A549 (cell line): Measurements from ENCODE around the gene PRDM10. TPM values are rescaled to one million over a fixed set of nuclear protein-coding genes. Genes with fewer than 3 reads are reported as not detected.

Experiments used
- ATAC-seq, 2 experiments: fragments of 200-7000 bp in 1 of 2; fragments of >200 bp in 1 of 2; cut with Nextera tagmentation in 1 of 2; cut with Tn5 transposase in 1 of 2; 3 replicates each; pipeline versions ENCODE4 v1.8.0 to v1.9.1; 2018 to 2020; ENCODE audit warnings: mild to moderate bottlenecking in 1 of 2, moderate library complexity in 1 of 2
- CTCF ChIA-PET: fragments of 300-600 bp; sonication (Branson Sonifier 250); formaldehyde crosslinking; extraction: SDS; loops from one replicate; lab custom pipeline; 2021; ENCODE audit warnings: antibody characterized with exemption, inconsistent platforms; lab: Yijun Ruan, JAX
- POLR2A ChIA-PET: fragments of 350-600 bp; formaldehyde crosslinking; extraction: SDS; loops from one replicate; lab custom pipeline; 2021; ENCODE audit warnings: antibody characterized with exemption, inconsistent platforms; lab: Yijun Ruan, JAX
- DNase-seq, 2 experiments: peaks; one replicate each; pipeline versions ENCODE4 v3.0.0 to v3.0.0-alpha.2; 2011 to 2016; ENCODE audit warnings: low read depth in 1 of 2, low spot score in 1 of 2
- FAIRE-seq: peaks from 2 replicates; lab custom pipeline; 2011; peaks lifted over from hg19 to GRCh38; lab: Jason Lieb, UNC
- H3K27ac ChIP-seq, 2 experiments: fragments of >200 bp; sonication (Bioruptor Twin); formaldehyde crosslinking; 3 replicates each; pipeline ENCODE4 v1.5.1; 2016 to 2017
- H3K4me1 ChIP-seq: fragments of >200 bp; sonication (Bioruptor Twin); formaldehyde crosslinking; 3 replicates; pipeline ENCODE4 v1.6.1; 2016
- H3K4me2 ChIP-seq: fragments of >200 bp; sonication (Bioruptor Twin); formaldehyde crosslinking; 3 replicates; pipeline ENCODE4 v1.6.1; 2016
- H3K4me3 ChIP-seq: fragments of >200 bp; sonication (Bioruptor Twin); formaldehyde crosslinking; 3 replicates; pipeline ENCODE4 v1.5.1; 2016
- H3K9me3 ChIP-seq: fragments of >200 bp; sonication (Bioruptor Twin); formaldehyde crosslinking; 3 replicates; pipeline ENCODE4 v1.6.1; 2016
- CBX2 ChIP-seq: fragments of 200-600 bp; sonication (generic); IDR thresholded peaks from 2 replicates; pipeline ENCODE4 v1.6.1; 2016; ENCODE audit warnings: low read depth, mild to moderate bottlenecking, borderline replicate concordance
- CBX8 ChIP-seq: fragments of 200-600 bp; sonication (generic); IDR thresholded peaks from 2 replicates; pipeline ENCODE4 v1.6.1; 2016
- CHD2 ChIP-seq: fragments of 150-350 bp; IDR thresholded peaks from 2 replicates; pipeline ENCODE4 v1.6.1; 2014; ENCODE audit warnings: low read length; ENCODE audit not compliant: partially characterized antibody
- ESRRA ChIP-seq: fragments of 150-350 bp; IDR thresholded peaks from 2 replicates; pipeline ENCODE4 v1.6.1; 2014; ENCODE audit warnings: mild to moderate bottlenecking, low read length, borderline replicate concordance
- FOSB ChIP-seq: fragments of 250-450 bp; sonication (Bioruptor Pico); IDR thresholded peaks from 2 replicates; pipeline ENCODE4 v1.5.0; 2020; ENCODE audit warnings: mild to moderate bottlenecking, moderate library complexity
- FOSL2 ChIP-seq, 2 experiments: fragments of 450-650 bp in 1 of 2; fragments of >200 bp in 1 of 2; sonication (Bioruptor Twin) in 1 of 2; formaldehyde crosslinking; IDR thresholded peaks; 2 replicates each; pipeline versions ENCODE4 v1.5.0 to v1.6.1; 2016 to 2020; ENCODE audit warnings: mild to moderate bottlenecking in 1 of 2, moderate library complexity in 1 of 2
- GATA3 ChIP-seq: IDR thresholded peaks from 2 replicates; pipeline ENCODE4 v1.6.1; 2012; ENCODE audit warnings: borderline replicate concordance
- JUN ChIP-seq, 2 experiments: fragments of >200 bp; sonication (Bioruptor Twin); formaldehyde crosslinking; IDR thresholded peaks; 2 replicates in 1 of 2; 3 replicates in 1 of 2; pipeline ENCODE4 v1.6.1; 2016 to 2017
- KDM1A ChIP-seq: fragments of 200-600 bp; sonication (generic); IDR thresholded peaks from 2 replicates; pipeline ENCODE4 v1.6.1; 2016; ENCODE audit warnings: low read depth, mild to moderate bottlenecking
- MAFK ChIP-seq: fragments of 450-650 bp; IDR thresholded peaks from 2 replicates; pipeline ENCODE4 v1.6.1; 2014; ENCODE audit not compliant: partially characterized antibody
- MAZ ChIP-seq: fragments of 150-350 bp; IDR thresholded peaks from 2 replicates; pipeline ENCODE4 v1.6.1; 2014; ENCODE audit warnings: antibody characterized with exemption, low read depth, low read length, borderline replicate concordance
- MYC ChIP-seq: IDR thresholded peaks from 2 replicates; pipeline ENCODE4 v1.6.1; 2012; ENCODE audit warnings: mild to moderate bottlenecking, inconsistent platforms, low read length, improper control_type of control experiment, borderline replicate concordance
- NFE2L2 ChIP-seq: fragments of 150-350 bp; conservative IDR thresholded peaks from 2 replicates; pipeline ENCODE4 v1.6.1; 2014; ENCODE audit warnings: low read length
- POLR2AphosphoS2 ChIP-seq: conservative IDR thresholded peaks from 2 replicates; pipeline ENCODE4 v1.6.1; 2012; ENCODE audit warnings: low read length, improper control_type of control experiment, inconsistent platforms
- RAD21 ChIP-seq, 2 experiments: fragments of >200 bp in 1 of 2; sonication (Bioruptor Twin) in 1 of 2; formaldehyde crosslinking in 1 of 2; IDR thresholded peaks in 1 of 2; conservative IDR thresholded peaks in 1 of 2; 2 replicates in 1 of 2; 3 replicates in 1 of 2; pipeline ENCODE4 v1.6.1; 2012 to 2018; ENCODE audit warnings: inconsistent platforms in 1 of 2
- RARB ChIP-seq: fragments of 250-450 bp; sonication (Bioruptor Pico); IDR thresholded peaks from 2 replicates; pipeline ENCODE4 v1.8.0; 2021; ENCODE audit warnings: mild to moderate bottlenecking, moderate library complexity
- RCOR1 ChIP-seq: fragments of 150-350 bp; IDR thresholded peaks from 2 replicates; pipeline ENCODE4 v1.6.1; 2014; ENCODE audit warnings: antibody characterized with exemption, low read length, low read depth
- RFX5 ChIP-seq: fragments of 450-650 bp; IDR thresholded peaks from 2 replicates; pipeline ENCODE4 v1.7.1; 2014; ENCODE audit warnings: antibody characterized with exemption, mild to moderate bottlenecking, moderate library complexity
- SMC3 ChIP-seq: fragments of >200 bp; sonication (Bioruptor Twin); formaldehyde crosslinking; IDR thresholded peaks from 3 replicates; pipeline ENCODE4 v1.6.1; 2018; ENCODE audit warnings: inconsistent platforms
- TFCP2L1 ChIP-seq: fragments of 250-450 bp; sonication (Bioruptor Pico); IDR thresholded peaks from 2 replicates; pipeline ENCODE4 v1.5.0; 2021; ENCODE audit warnings: mild to moderate bottlenecking
- ZFP36 ChIP-seq: fragments of 450-650 bp; IDR thresholded peaks from 2 replicates; pipeline ENCODE4 v1.6.1; 2014; ENCODE audit warnings: borderline replicate concordance; ENCODE audit not compliant: partially characterized antibody
- WGBS: methylation state at CpG from one replicate; pipeline ENCODE4 v1.1.6; 2017; ENCODE audit errors: missing lambda C conversion rate; 5-methylcytosine and 5-hydroxymethylcytosine counted together
- polyA plus RNA-seq, 4 experiments: library from polyadenylated mRNA; depleted of rRNA in 3 of 4; stranded (reverse); fragments of >200 nt; fragmentation: RNase III in 1 of 4; extraction: RNeasy Plus Mini Kit Qiagen cat#74134 plus additional on column Dnase treatment in 1 of 4; gene quantifications; 2 replicates in 3 of 4; 3 replicates in 1 of 4; pipeline ENCODE4 v1.2.3, GENCODE V29; 2011 to 2017
- TF ChIP-seq, protein P1 (sequence below): fragments of 450-650 bp; IDR thresholded peaks from 2 replicates; pipeline ENCODE4 v1.6.1; 2014; ENCODE audit warnings: antibody characterized with exemption
- TF ChIP-seq, protein P2 (sequence below): fragments of >200 bp; sonication (Bioruptor Twin); formaldehyde crosslinking; IDR thresholded peaks from 3 replicates; pipeline ENCODE4 v1.5.1; 2016

PRDM10 gene
- polyA plus RNA-seq, 2 of the 4 experiments (the other 2 are of a cell fraction), result 3.1 to 4.0 TPM

DNA sequence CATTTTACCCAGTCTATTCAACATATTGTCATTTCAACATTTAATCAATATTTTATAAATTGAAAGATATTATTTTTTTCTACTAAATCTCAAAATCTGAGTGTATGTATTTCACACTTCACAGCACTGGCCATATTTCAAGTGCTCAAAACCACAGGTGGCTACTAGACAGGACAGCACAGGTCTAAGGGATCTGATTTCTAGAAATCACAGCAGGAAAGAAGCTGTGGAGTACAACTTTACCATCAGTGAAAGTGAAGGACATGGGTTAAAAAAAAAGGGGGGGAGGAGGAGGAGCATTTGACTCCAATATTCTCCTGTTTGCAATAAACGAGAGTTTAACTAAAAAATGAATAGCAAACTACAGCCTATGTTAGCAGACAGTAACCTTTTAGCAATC lies 4.5 kb downstream of the PRDM10 start:
- Histone ChIP-seq H3K4me1 (peaks cover 13% of the 10 kb centered on the region; the same call in 2 of the 3 replicates), H3K9me3 (no peaks in the 10 kb centered on the region), H3K4me3 (no peak overlapping the region), H3K27ac (no peak overlapping the region), H3K4me2 (no peak overlapping the region)
- DNase-seq, result no peak
- WGBS, result 74% methylated on average over 1 of the region's 1 CpG
- no peak for FAIRE-seq
- TF ChIP-seq, protein P1, sequence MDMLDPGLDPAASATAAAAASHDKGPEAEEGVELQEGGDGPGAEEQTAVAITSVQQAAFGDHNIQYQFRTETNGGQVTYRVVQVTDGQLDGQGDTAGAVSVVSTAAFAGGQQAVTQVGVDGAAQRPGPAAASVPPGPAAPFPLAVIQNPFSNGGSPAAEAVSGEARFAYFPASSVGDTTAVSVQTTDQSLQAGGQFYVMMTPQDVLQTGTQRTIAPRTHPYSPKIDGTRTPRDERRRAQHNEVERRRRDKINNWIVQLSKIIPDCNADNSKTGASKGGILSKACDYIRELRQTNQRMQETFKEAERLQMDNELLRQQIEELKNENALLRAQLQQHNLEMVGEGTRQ, result no peak
- no peak for TF ChIP-seq KDM1A
- no peak for TF ChIP-seq MYC
- no peak for TF ChIP-seq ZFP36
- TF ChIP-seq CBX8, result no peak
- no peak for TF ChIP-seq CBX2
- no peak for TF ChIP-seq POLR2AphosphoS2
- TF ChIP-seq NFE2L2, result no peak
- no peak for TF ChIP-seq CHD2
- TF ChIP-seq, protein P2, sequence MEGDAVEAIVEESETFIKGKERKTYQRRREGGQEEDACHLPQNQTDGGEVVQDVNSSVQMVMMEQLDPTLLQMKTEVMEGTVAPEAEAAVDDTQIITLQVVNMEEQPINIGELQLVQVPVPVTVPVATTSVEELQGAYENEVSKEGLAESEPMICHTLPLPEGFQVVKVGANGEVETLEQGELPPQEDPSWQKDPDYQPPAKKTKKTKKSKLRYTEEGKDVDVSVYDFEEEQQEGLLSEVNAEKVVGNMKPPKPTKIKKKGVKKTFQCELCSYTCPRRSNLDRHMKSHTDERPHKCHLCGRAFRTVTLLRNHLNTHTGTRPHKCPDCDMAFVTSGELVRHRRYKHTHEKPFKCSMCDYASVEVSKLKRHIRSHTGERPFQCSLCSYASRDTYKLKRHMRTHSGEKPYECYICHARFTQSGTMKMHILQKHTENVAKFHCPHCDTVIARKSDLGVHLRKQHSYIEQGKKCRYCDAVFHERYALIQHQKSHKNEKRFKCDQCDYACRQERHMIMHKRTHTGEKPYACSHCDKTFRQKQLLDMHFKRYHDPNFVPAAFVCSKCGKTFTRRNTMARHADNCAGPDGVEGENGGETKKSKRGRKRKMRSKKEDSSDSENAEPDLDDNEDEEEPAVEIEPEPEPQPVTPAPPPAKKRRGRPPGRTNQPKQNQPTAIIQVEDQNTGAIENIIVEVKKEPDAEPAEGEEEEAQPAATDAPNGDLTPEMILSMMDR, result no peak
- no peak for TF ChIP-seq RARB
- no peak for TF ChIP-seq SMC3
- TF ChIP-seq RAD21 (conservative IDR thresholded peaks at IDR 0.05 in 1 of 2, IDR thresholded peaks at IDR 0.05 in 1 of 2), result no peak
- no peak for TF ChIP-seq FOSL2 (IDR thresholded peaks at IDR 0.05)
- no peak for TF ChIP-seq FOSL2 (CRISPR knock-in tag; IDR thresholded peaks at IDR 0.05)
- TF ChIP-seq RFX5, result no peak
- no peak for TF ChIP-seq JUN (IDR thresholded peaks at IDR 0.05)
- ATAC-seq, result no peak
- ChIA-PET CTCF (interaction anchor here (0.9 kb wide), 1 partner anchor 37 kb away, joined by 3 read pairs; no protein-coding TSS in a partner anchor), POLR2A (no interaction called here)

DNA sequence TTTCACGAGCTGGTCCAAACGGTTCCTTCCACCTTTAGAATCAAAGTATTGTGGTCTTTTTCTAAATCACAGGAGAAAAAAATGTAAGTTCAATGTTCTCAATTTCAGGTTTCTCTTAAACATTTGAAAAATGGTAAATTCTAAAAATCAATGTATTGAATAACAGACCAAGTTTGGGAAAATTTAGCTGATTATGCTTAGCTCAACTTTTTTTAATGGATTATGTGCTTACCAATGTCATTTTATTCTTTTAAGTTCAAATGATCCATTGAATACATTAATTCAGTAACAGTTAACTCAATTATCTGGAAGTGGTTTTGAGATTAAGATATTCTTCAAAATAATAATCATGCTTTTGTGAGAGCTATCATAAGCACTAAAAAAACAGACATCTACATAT lies 5.1 kb downstream of the PRDM10 start:
- POLR2A ChIA-PET, result interaction anchor here (0.6 kb wide), 1 partner anchor 73 kb away, joined by 3 read pairs; no protein-coding TSS in a partner anchor
- no peak overlapping the region for H3K4me3 ChIP-seq
- 90% methylated on average over 2 of the region's 2 CpGs for WGBS
- no peaks in the 10 kb centered on the region for H3K9me3 ChIP-seq
- no peak overlapping the region for H3K4me2 ChIP-seq
- CTCF ChIA-PET, result interaction anchor here (0.7 to 0.9 kb wide), 2 partner anchors 23 to 37 kb away, joined by 3 read pairs; no protein-coding TSS in a partner anchor
- no peak for DNase-seq
- H3K4me1 ChIP-seq, result peaks cover 15% of the 10 kb centered on the region; the same call in 2 of the 3 replicates
- no peak for ATAC-seq
- TF ChIP-seq TFCP2L1 (CRISPR knock-in tag) (no peak), CHD2 (no peak), FOSB (CRISPR knock-in tag) (no peak)
- H3K27ac ChIP-seq, result no peak overlapping the region
- FAIRE-seq, result no peak

DNA sequence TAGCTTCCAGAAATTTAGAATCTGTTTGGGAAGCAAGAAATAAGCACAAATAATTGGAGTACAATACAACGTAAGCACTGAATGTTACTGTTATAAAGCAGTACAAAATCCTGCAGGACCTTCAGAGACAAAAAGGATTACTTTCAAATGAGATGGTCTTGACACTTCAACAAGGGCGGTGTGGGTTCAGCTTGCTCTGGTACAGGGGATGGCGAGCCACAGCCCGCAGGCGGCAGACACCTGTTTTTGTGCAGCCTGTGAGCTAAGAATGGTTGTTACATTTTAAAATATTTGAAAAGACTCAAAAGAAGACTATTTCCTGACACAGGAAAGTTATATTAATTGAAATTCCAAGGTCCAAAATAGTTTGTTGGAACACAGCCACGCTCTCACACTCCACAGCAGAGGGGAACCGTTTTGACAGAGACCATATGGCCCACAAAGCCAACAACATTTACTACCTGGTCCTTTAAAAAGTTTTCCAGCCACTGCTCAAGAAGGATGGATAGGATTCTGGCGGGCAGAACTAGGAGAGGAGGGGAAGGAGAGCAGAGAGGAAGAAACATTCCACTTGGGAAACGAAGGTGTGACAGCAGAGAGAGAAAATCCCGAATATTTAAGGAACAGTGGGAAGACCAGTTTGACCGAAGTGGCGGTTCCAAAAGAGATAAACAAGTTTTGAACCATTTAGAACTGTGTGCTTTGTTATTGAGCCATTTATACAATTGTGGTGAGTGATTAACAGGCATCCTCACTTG lies 6.3 kb downstream of the PRDM10 start:
- FAIRE-seq, result no peak
- TF ChIP-seq FOSL2 (IDR thresholded peaks at IDR 0.05), result no peak
- no peak for TF ChIP-seq FOSL2 (CRISPR knock-in tag; IDR thresholded peaks at IDR 0.05)
- TF ChIP-seq NFE2L2, result no peak
- TF ChIP-seq ESRRA, result no peak
- no peak for TF ChIP-seq MAZ
- TF ChIP-seq GATA3, result no peak
- no peak for TF ChIP-seq RCOR1
- no peak for TF ChIP-seq MAFK
- TF ChIP-seq RFX5, result no peak
- H3K4me3 ChIP-seq, result no peak overlapping the region
- no peak for DNase-seq
- ATAC-seq, result no peak
- peaks cover 19% of the 10 kb centered on the region; the same call in 2 of the 3 replicates for H3K4me1 ChIP-seq
- ChIA-PET CTCF (no interaction called here), POLR2A (no interaction called here)
- H3K27ac ChIP-seq, result no peak overlapping the region
- H3K9me3 ChIP-seq, result no peaks in the 10 kb centered on the region
- H3K4me2 ChIP-seq, result no peak overlapping the region
- 72% methylated on average over 12 of the region's 12 CpGs for WGBS
